Measurements from ENCODE around the gene MMP15. TPM values are rescaled to one million over a fixed set of nuclear protein-coding genes. Genes with fewer than 3 reads are reported as not detected.
"Not testable (repeated sequence)": the region's sequence is repeated elsewhere in the genome, so short reads cannot be mapped to it uniquely, and the experiment has no call there.

The MMP15 gene
- total RNA-seq, 1 donor from 2014 or later: 14.9 TPM

- Histone ChIP-seq H3K9me3 (no peaks in the 10 kb centered on the region), H3K4me3 (no peak overlapping the region), H3K27me3 (no peaks in the 10 kb centered on the region), H3K4me1 (no peaks in the 10 kb centered on the region), H3K36me3 (no peaks in the 10 kb centered on the region), H3K27ac (no peak overlapping the region)
- TF ChIP-seq CTCF (IDR thresholded peaks at IDR 0.05): no peak
- no peak for DNase-seq (ENCODE audit: low spot score in 2 of 2)
- intact Hi-C loops (cut with DNase I): no loop called here
Measured at GRCh38 chr16:58085171-58085570, 59.6 kb downstream of the MMP15 start.

- Histone ChIP-seq H3K9me3 (no peaks in the 10 kb centered on the region), H3K4me3 (no peak overlapping the region), H3K27ac (no peak overlapping the region), H3K4me1 (no peaks in the 10 kb centered on the region), H3K36me3 (no peaks in the 10 kb centered on the region), H3K27me3 (no peaks in the 10 kb centered on the region)
- TF ChIP-seq CTCF (IDR thresholded peaks at IDR 0.05): no peak
- DNase-seq (ENCODE audit: low spot score in 2 of 2): no peak
- intact Hi-C loops (cut with DNase I): no loop called here
Measured at GRCh38 chr16:58085584-58086251, 60.2 kb downstream of the MMP15 start.

DNA sequence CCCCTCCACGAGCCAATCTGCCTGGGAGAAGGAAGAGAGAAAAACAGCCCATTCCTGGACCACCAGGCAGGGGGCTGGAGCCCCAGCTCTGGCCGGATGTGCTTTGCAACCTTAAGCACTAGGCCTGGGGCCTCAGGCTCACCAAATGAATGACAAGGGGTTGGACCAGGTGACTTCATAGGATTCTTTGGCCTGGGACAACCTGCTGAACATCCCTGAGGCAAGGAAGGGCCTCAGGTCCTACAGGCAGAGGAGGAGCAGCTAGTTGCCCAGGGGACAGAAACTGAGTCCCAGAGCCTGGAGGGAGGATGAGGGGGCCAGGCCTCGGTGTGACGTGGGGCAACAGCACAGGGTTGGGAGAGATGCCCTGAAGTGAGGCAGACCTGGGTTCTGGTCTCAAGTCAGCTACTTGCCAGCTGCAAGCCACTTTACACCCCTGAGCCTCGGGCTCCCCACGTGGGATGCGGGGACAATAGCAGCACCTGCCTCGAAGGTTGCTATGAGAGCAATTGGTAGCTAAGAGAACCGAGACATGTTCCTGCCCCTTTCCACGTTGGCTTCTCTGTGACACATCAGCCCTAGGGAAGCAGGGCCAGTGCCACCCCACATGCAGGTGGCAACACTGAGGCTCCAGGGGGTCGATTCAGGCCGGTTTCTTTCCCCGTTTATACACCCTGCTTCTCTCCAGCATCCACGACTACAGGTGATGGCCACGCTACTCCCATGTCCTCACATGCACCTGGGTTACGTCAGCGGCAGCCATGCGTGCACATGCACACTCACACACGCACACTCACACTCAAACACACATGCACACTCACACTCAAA is 61.0 kb downstream of the MMP15 start:
- TF ChIP-seq CTCF (IDR thresholded peaks at IDR 0.05): no peak
- Histone ChIP-seq H3K27ac (no peak overlapping the region), H3K4me1 (no peaks in the 10 kb centered on the region), H3K36me3 (no peaks in the 10 kb centered on the region), H3K27me3 (no peaks in the 10 kb centered on the region), H3K9me3 (no peaks in the 10 kb centered on the region), H3K4me3 (no peak overlapping the region)
- intact Hi-C loops (cut with DNase I): no loop called here
- no peak for DNase-seq (ENCODE audit: low spot score in 2 of 2)

- Histone ChIP-seq H3K4me1 (no peaks in the 10 kb centered on the region), H3K36me3 (no peaks in the 10 kb centered on the region), H3K9me3 (no peaks in the 10 kb centered on the region), H3K27ac (no peak overlapping the region), H3K4me3 (no peak overlapping the region), H3K27me3 (no peaks in the 10 kb centered on the region)
- TF ChIP-seq CTCF (IDR thresholded peaks at IDR 0.05): no peak
- no peak for DNase-seq (ENCODE audit: low spot score in 2 of 2)
- intact Hi-C loops (cut with DNase I): no loop called here
Measured at GRCh38 chr16:58087209-58087913, 61.8 kb downstream of the MMP15 start.

- no peak overlapping the region for H3K27ac ChIP-seq
- H3K27me3 ChIP-seq: no peaks in the 10 kb centered on the region
- intact Hi-C loops (cut with DNase I): no loop called here
- no peak for DNase-seq (ENCODE audit: low spot score in 2 of 2)
- H3K4me3 ChIP-seq: no peak overlapping the region
- no peak for TF ChIP-seq CTCF (IDR thresholded peaks at IDR 0.05)
- no peaks in the 10 kb centered on the region for H3K4me1 ChIP-seq
- H3K36me3 ChIP-seq: no peaks in the 10 kb centered on the region
- H3K9me3 ChIP-seq: no peaks in the 10 kb centered on the region
Measured at GRCh38 chr16:58088091-58088490, 62.5 kb downstream of the MMP15 start.

- DNase-seq (ENCODE audit: low spot score in 2 of 2); H3K4me3 ChIP-seq; H3K4me1 ChIP-seq; intact Hi-C loops (cut with DNase I); H3K36me3 ChIP-seq; H3K9me3 ChIP-seq; H3K27ac ChIP-seq; H3K27me3 ChIP-seq: not testable (repeated sequence)
Measured at GRCh38 chr16:58090396-58090795, 64.8 kb downstream of the MMP15 start.

Measured in ascending aorta (tissue), 2 donors.